ENCODE data around the gene KLHL5.

Gene KLHL5

DNA sequence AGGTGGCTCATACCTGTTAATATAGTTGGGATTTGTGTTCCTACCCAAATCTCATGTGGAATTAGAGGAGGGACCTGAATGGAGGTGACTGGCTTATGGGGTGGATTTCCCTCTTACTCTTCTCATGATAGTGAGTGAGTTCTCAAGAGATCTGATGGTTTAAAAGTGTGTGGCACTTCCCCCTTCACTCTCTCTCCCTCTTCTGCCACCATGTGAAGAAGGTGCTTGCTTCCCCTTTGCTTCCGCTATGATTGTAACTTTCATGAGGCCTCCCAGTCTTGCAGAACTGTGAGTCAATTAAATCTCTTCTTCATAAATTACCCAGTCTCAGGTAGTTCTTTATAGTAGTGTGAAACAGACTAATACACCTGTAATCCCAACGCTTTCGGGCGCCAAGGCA lies 92.0 kb downstream of the KLHL5 start:
- Histone ChIP-seq H3K27ac (no peak overlapping the region), H3K9ac (no peak overlapping the region), H3K4me1 (no peaks in the 10 kb centered on the region), H3K4me2 (ENCODE audit: low read length) (no peak overlapping the region), H2AFZ (no peak overlapping the region), H3K27me3 (ENCODE audit: control insufficient read depth, insufficient read depth, low read length) (no peaks in the 10 kb centered on the region), H3K79me2 (no peaks in the 10 kb centered on the region), H3K36me3 (ENCODE audit: control insufficient read depth, insufficient read depth, low read length) (no peaks in the 10 kb centered on the region), H3K4me3 (ENCODE audit: low read depth, low read length) (no peak overlapping the region), H3K9me3 (ENCODE audit: control insufficient read depth, low read length) (no peaks in the 10 kb centered on the region)
- TF ChIP-seq, protein P1, sequence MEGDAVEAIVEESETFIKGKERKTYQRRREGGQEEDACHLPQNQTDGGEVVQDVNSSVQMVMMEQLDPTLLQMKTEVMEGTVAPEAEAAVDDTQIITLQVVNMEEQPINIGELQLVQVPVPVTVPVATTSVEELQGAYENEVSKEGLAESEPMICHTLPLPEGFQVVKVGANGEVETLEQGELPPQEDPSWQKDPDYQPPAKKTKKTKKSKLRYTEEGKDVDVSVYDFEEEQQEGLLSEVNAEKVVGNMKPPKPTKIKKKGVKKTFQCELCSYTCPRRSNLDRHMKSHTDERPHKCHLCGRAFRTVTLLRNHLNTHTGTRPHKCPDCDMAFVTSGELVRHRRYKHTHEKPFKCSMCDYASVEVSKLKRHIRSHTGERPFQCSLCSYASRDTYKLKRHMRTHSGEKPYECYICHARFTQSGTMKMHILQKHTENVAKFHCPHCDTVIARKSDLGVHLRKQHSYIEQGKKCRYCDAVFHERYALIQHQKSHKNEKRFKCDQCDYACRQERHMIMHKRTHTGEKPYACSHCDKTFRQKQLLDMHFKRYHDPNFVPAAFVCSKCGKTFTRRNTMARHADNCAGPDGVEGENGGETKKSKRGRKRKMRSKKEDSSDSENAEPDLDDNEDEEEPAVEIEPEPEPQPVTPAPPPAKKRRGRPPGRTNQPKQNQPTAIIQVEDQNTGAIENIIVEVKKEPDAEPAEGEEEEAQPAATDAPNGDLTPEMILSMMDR (IDR thresholded peaks at IDR 0.05) = no peak

DNA sequence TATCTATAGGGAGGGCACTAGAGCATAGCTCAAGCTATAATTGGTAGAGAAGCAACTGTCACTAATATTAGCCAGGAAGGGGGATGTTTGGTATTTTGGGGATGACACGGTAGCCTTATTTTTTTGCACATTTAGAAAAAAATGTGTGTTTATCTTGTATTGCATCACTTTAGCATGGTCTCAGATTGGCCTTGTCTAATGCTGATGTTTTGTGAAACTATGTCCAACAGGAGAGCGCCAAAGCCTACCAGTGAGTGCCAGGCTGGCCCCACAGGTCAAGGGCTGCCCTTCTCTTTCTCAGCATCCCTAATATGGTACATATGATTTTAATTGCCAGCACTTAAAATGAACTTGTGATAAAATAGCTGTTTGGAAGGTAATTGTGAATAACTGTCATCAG lies 95.5 kb downstream of the KLHL5 start:
- H3K79me2 ChIP-seq = no peaks in the 10 kb centered on the region
- no peak overlapping the region for H2AFZ ChIP-seq
- no peaks in the 10 kb centered on the region for H3K9me3 ChIP-seq (ENCODE audit: control insufficient read depth, low read length)
- no peak overlapping the region for H3K4me3 ChIP-seq (ENCODE audit: low read depth, low read length)
- H3K4me2 ChIP-seq (ENCODE audit: low read length) = no peak overlapping the region
- no peak overlapping the region for H3K9ac ChIP-seq
- H3K36me3 ChIP-seq (ENCODE audit: control insufficient read depth, insufficient read depth, low read length) = no peaks in the 10 kb centered on the region
- TF ChIP-seq, protein P1 (IDR thresholded peaks at IDR 0.05) = no peak
- H3K27ac ChIP-seq = no peak overlapping the region
- no peaks in the 10 kb centered on the region for H3K27me3 ChIP-seq (ENCODE audit: control insufficient read depth, insufficient read depth, low read length)
- H3K4me1 ChIP-seq = no peaks in the 10 kb centered on the region

DNA sequence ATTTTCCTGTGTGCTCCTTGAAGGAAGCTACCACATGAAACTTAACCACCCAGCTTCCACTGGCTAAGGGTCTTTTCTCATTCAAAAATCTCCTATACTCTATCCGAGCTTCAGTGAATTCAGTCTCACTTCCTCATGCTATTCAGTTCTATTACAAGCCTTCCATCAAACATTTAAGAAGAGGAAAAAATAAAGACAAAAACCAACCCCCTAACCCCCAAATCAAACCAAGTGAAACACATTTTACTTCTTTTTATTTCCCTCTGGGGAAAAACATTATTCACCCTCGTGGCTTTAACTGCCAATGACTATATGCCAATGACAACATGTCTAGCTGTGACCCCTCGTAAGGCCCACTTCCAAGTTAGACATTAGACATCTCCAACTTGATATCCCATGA lies 104.1 kb downstream of the KLHL5 start:
- no peaks in the 10 kb centered on the region for H3K27me3 ChIP-seq (ENCODE audit: control insufficient read depth, insufficient read depth, low read length)
- no peaks in the 10 kb centered on the region for H3K4me1 ChIP-seq
- no peak overlapping the region for H3K4me2 ChIP-seq (ENCODE audit: low read length)
- no peak overlapping the region for H3K4me3 ChIP-seq (ENCODE audit: low read depth, low read length)
- no peaks in the 10 kb centered on the region for H3K9me3 ChIP-seq (ENCODE audit: control insufficient read depth, low read length)
- no peak overlapping the region for H3K9ac ChIP-seq
- peak overlapping the region; percentile 35 for H2AFZ ChIP-seq
- no peaks in the 10 kb centered on the region for H3K79me2 ChIP-seq
- TF ChIP-seq, protein P1 (IDR thresholded peaks at IDR 0.05) = no peak
- no peak overlapping the region for H3K27ac ChIP-seq
- no peaks in the 10 kb centered on the region for H3K36me3 ChIP-seq (ENCODE audit: control insufficient read depth, insufficient read depth, low read length)

DNA sequence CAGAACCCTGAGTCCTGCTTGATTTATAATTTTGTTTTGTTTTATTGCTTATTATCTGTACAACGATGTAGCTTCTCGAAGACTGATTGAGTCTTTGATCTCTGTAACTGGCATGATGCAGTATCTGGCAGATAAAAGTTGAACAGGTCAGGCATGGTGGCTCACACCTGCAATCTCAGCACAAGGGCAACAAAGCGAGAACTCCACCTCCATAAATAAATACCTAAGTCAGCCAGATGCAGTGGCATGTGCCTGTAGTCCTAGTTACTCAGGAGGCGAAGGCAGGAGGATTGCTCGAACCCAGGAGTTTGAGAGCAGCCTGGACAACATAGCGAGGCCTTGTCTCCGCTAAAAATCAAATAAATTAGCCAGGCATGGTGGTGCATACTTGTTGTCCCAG lies 104.6 kb downstream of the KLHL5 start:
- Histone ChIP-seq H3K4me1 (no peaks in the 10 kb centered on the region), H2AFZ (peak overlapping the region; percentile 35), H3K27me3 (ENCODE audit: control insufficient read depth, insufficient read depth, low read length) (no peaks in the 10 kb centered on the region), H3K4me3 (ENCODE audit: low read depth, low read length) (no peak overlapping the region), H3K4me2 (ENCODE audit: low read length) (no peak overlapping the region), H3K36me3 (ENCODE audit: control insufficient read depth, insufficient read depth, low read length) (no peaks in the 10 kb centered on the region), H3K9me3 (ENCODE audit: control insufficient read depth, low read length) (no peaks in the 10 kb centered on the region), H3K9ac (no peak overlapping the region), H3K79me2 (no peaks in the 10 kb centered on the region), H3K27ac (no peak overlapping the region)
- TF ChIP-seq, protein P1 (IDR thresholded peaks at IDR 0.05) = no peak

DNA sequence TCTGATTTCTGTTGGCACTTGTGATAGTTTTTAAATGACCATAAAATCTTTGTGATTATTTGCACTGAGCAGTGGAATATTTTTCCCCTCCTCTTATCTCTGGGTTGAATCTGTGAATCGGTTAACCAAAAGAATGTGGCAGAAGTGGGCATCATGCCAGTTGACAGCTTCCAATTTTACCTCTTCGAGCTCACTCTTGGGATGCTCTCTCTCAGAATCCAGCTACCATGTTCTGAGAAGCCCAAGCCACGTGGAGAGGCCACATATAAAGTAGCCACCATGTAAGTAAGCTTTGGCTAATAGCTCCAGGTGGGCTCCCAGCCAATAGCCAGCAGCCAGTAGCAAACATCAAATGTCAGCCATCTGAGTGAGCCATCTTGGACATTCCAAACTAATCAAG lies 107.4 kb downstream of the KLHL5 start:
- H3K9ac ChIP-seq = no peak overlapping the region
- no peak overlapping the region for H3K27ac ChIP-seq
- no peak overlapping the region for H2AFZ ChIP-seq
- no peaks in the 10 kb centered on the region for H3K27me3 ChIP-seq (ENCODE audit: control insufficient read depth, insufficient read depth, low read length)
- no peak overlapping the region for H3K4me3 ChIP-seq (ENCODE audit: low read depth, low read length)
- TF ChIP-seq, protein P1 (IDR thresholded peaks at IDR 0.05) = no peak
- no peaks in the 10 kb centered on the region for H3K9me3 ChIP-seq (ENCODE audit: control insufficient read depth, low read length)
- H3K36me3 ChIP-seq (ENCODE audit: control insufficient read depth, insufficient read depth, low read length) = no peaks in the 10 kb centered on the region
- no peak overlapping the region for H3K4me2 ChIP-seq (ENCODE audit: low read length)
- no peaks in the 10 kb centered on the region for H3K4me1 ChIP-seq
- H3K79me2 ChIP-seq = no peaks in the 10 kb centered on the region
